Keratinocyte (primary cell): ENCODE data around the gene CACNB2. TPM values are rescaled to one million over a fixed set of nuclear protein-coding genes. Genes with fewer than 3 reads are reported as not detected.

Experiments used
- DNase-seq: peaks from one replicate; pipeline ENCODE4 v3.0.0-alpha.2; 2011; ENCODE audit warnings: low read depth, missing footprints, low spot score
- FAIRE-seq: peaks from 2 replicates; lab custom pipeline; 2011; peaks lifted over from hg19 to GRCh38; lab: Jason Lieb, UNC
- H2AFZ ChIP-seq: 2 replicates; pipeline ENCODE4 v1.6.0; 2012; ENCODE audit warnings: low read length, control low read depth, inconsistent platforms; ENCODE audit not compliant: control insufficient read depth
- H3K27ac ChIP-seq: 2 replicates; pipeline ENCODE4 v1.5.1; 2011; ENCODE audit warnings: low read length; ENCODE audit not compliant: control insufficient read depth, insufficient read depth
- H3K27me3 ChIP-seq: 3 replicates; pipeline ENCODE4 v1.6.0; 2011; ENCODE audit warnings: low read length; ENCODE audit not compliant: control insufficient read depth, insufficient read depth; ENCODE audit errors: extremely low read depth
- H3K36me3 ChIP-seq, 2 experiments: 2 replicates in 1 of 2; 3 replicates in 1 of 2; pipeline ENCODE4 v1.5.1; 2011; ENCODE audit warnings: low read length in 2 of 2, mild to moderate bottlenecking in 1 of 2; ENCODE audit not compliant: control insufficient read depth in 2 of 2, insufficient read depth in 2 of 2; ENCODE audit errors: extremely low read depth in 1 of 2
- H3K4me1 ChIP-seq: 3 replicates; pipeline ENCODE4 v1.5.1; 2011; ENCODE audit warnings: low read length; ENCODE audit not compliant: control insufficient read depth, insufficient read depth; ENCODE audit errors: extremely low read depth
- H3K4me2 ChIP-seq: 3 replicates; pipeline ENCODE4 v1.6.0; 2011; ENCODE audit warnings: low read depth, low read length; ENCODE audit not compliant: control insufficient read depth, insufficient read depth; ENCODE audit errors: extremely low read depth
- H3K4me3 ChIP-seq, 3 experiments: fragments of 200-600 bp in 1 of 3; sonication (generic) in 1 of 3; 2 replicates in 2 of 3; 3 replicates in 1 of 3; pipeline ENCODE4 v1.5.1; 2011 to 2016; ENCODE audit warnings: low read length in 3 of 3, mild to moderate bottlenecking in 3 of 3, control low read depth in 2 of 3, inconsistent platforms in 1 of 3, low read depth in 1 of 3, mixed read lengths in 1 of 3, mixed run types in 1 of 3, moderate library complexity in 1 of 3; ENCODE audit not compliant: control insufficient read depth in 2 of 3, insufficient read depth in 2 of 3; ENCODE audit errors: extremely low read depth in 1 of 3
- H3K79me2 ChIP-seq: 2 replicates; pipeline ENCODE4 v1.6.0; 2012; ENCODE audit warnings: low read length; ENCODE audit not compliant: control insufficient read depth, insufficient read depth
- H3K9ac ChIP-seq: 3 replicates; pipeline ENCODE4 v1.6.0; 2011; ENCODE audit warnings: low read length; ENCODE audit not compliant: control insufficient read depth, insufficient read depth; ENCODE audit errors: extremely low read depth
- H3K9me1 ChIP-seq: 3 replicates; pipeline ENCODE4 v1.6.0; 2011; ENCODE audit warnings: low read length; ENCODE audit not compliant: control insufficient read depth, insufficient read depth; ENCODE audit errors: extremely low read depth
- H3K9me3 ChIP-seq: 2 replicates; pipeline ENCODE4 v1.5.1; 2012; ENCODE audit warnings: low read depth, low read length; ENCODE audit not compliant: control insufficient read depth
- H4K20me1 ChIP-seq: 3 replicates; pipeline ENCODE4 v1.6.0; 2011; ENCODE audit warnings: low read length; ENCODE audit not compliant: control insufficient read depth, insufficient read depth; ENCODE audit errors: extremely low read depth
- CTCF ChIP-seq, 3 experiments: IDR thresholded peaks in 1 of 3; conservative IDR thresholded peaks in 1 of 3; optimal IDR thresholded peaks in 1 of 3; 2 replicates in 2 of 3; 3 replicates in 1 of 3; pipeline versions ENCODE3 to v1.5.1; 2011; ENCODE audit warnings: low read length in 3 of 3, mild to moderate bottlenecking in 3 of 3, moderate library complexity in 2 of 3, control low read depth in 1 of 3, inconsistent platforms in 1 of 3; ENCODE audit not compliant: insufficient read depth in 2 of 3; ENCODE audit errors: extremely low read depth in 1 of 3
- EZH2 ChIP-seq: IDR thresholded peaks from one replicate; pipeline ENCODE4 v1.6.1; 2012; ENCODE audit warnings: inconsistent platforms, mild to moderate bottlenecking, low read length, moderate library complexity
- dilution Hi-C: fragments of 300-500 bp; cut with MboI; formaldehyde crosslinking; loops from one replicate; pipeline ENCODE4 v1.7.0; 2020; ENCODE audit warnings: low sequenced_read_pairs; ENCODE audit not compliant: extremely low pct_ligation_motif_present
- polyA plus RNA-seq, 5 experiments: library from polyadenylated mRNA; depleted of rRNA in 3 of 5; stranded (reverse) in 3 of 5; stranded (forward) in 1 of 5; unstranded in 1 of 5; fragments of >200 nt; gene quantifications; 1 replicate in 1 of 5; 2 replicates in 3 of 5; 3 replicates in 1 of 5; pipeline versions ENCODE4 v1.2.1 to v1.2.3, GENCODE V29; 2011 to 2012; ENCODE audit warnings: missing spikeins in 2 of 5, low read depth in 1 of 5, low replicate concordance in 1 of 5

Gene CACNB2
- polyA plus RNA-seq, 1 donor (not counting 4 experiments of a cell fraction or from before 2014, with no cell fraction given), result 0.03 TPM

DNA sequence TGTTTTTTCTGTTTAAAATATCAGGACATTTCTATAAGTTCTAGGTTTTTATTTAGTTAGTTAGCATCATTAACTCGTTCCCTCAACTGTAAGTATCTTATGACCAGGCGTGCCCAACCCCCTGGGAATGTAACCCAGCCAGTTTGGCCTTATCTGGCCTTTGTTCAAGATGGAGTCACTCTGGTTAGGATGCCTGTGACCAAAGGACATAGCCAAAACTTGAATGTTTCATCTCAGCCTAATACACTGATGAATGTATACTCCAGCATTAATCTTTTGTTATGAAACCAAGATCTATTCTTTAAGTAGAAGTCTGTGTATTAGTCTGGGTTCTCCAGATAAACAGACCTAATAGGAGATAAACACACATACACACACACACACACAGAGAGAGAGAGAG lies 279.7 kb downstream of the CACNB2 start:
- TF ChIP-seq EZH2, result no peak
- no peak for TF ChIP-seq CTCF (optimal IDR thresholded peaks at IDR 0.05 in 1 of 3, IDR thresholded peaks at IDR 0.05 in 1 of 3, conservative IDR thresholded peaks at IDR 0.05 in 1 of 3; ENCODE audit: extremely low read depth in 1 of 3, insufficient read depth in 2 of 3, low read length in 3 of 3)
- Histone ChIP-seq H3K4me1 (no peaks in the 10 kb centered on the region), H3K9me3 (no peaks in the 10 kb centered on the region), H2AFZ (no peak overlapping the region), H3K4me3 (no peak overlapping the region), H3K27ac (no peak overlapping the region), H3K79me2 (no peaks in the 10 kb centered on the region), H3K4me2 (no peak overlapping the region), H3K27me3 (no peaks in the 10 kb centered on the region), H3K9ac (no peak overlapping the region), H3K9me1 (no peaks in the 10 kb centered on the region), H4K20me1 (no peaks in the 10 kb centered on the region), H3K36me3 (no peaks in the 10 kb centered on the region)
- DNase-seq (no peak), FAIRE-seq (no peak)
- dilution Hi-C loops, result no loop called here

- no peak overlapping the region for H3K4me2 ChIP-seq
- H3K79me2 ChIP-seq, result no peaks in the 10 kb centered on the region
- no peak overlapping the region for H3K9ac ChIP-seq
- no peak for TF ChIP-seq EZH2
- TF ChIP-seq CTCF (optimal IDR thresholded peaks at IDR 0.05 in 1 of 3, IDR thresholded peaks at IDR 0.05 in 1 of 3, conservative IDR thresholded peaks at IDR 0.05 in 1 of 3; ENCODE audit: extremely low read depth in 1 of 3, insufficient read depth in 2 of 3, low read length in 3 of 3), result no peak
- no peaks in the 10 kb centered on the region for H3K27me3 ChIP-seq
- no peaks in the 10 kb centered on the region for H4K20me1 ChIP-seq
- H2AFZ ChIP-seq, result no peak overlapping the region
- H3K27ac ChIP-seq, result no peak overlapping the region
- H3K9me1 ChIP-seq, result no peaks in the 10 kb centered on the region
- dilution Hi-C loops, result no loop called here
- no peaks in the 10 kb centered on the region for H3K9me3 ChIP-seq
- no peaks in the 10 kb centered on the region for H3K4me1 ChIP-seq
- no peak overlapping the region for H3K4me3 ChIP-seq
- FAIRE-seq (no peak), DNase-seq (no peak)
- H3K36me3 ChIP-seq, result no peaks in the 10 kb centered on the region
Observed at GRCh38 chr10:18421726-18422293, 281.6 kb downstream of the CACNB2 start.
